ENCODE results near the gene AQP5.

- TF ChIP-seq POLR2AphosphoS5 (IDR thresholded peaks at IDR 0.05; ENCODE audit: insufficient read depth, low read depth, low read length): no peak
- TF ChIP-seq GATA2 (IDR thresholded peaks at IDR 0.05; ENCODE audit: insufficient read depth, insufficient read length, low read depth, low read length): no peak
- no peak for TF ChIP-seq CTCF (IDR thresholded peaks at IDR 0.05; ENCODE audit: extremely low read depth in 1 of 2, insufficient read depth in 1 of 2, low read depth in 1 of 2, low read length in 2 of 2)
- no peak for TF ChIP-seq POLR2A (IDR thresholded peaks at IDR 0.05; ENCODE audit: low read depth, low read length)
- no peak for TF ChIP-seq MAX (IDR thresholded peaks at IDR 0.05; ENCODE audit: insufficient read depth, insufficient read length)
- TF ChIP-seq EZH2 (IDR thresholded peaks at IDR 0.05; ENCODE audit: borderline replicate concordance, low read depth, low read length, severe bottlenecking): no peak
- no peak for TF ChIP-seq MYC (IDR thresholded peaks at IDR 0.05; ENCODE audit: low read depth, low read length)
- TF ChIP-seq JUN (IDR thresholded peaks at IDR 0.05; ENCODE audit: borderline replicate concordance, insufficient read depth, insufficient read length, low read depth): no peak
Observed at GRCh38 chr12:49949866-49950265, 11.8 kb upstream of the AQP5 start.

Measured in endothelial cell of umbilical vein (primary cell).